GM06990 (cell line): ENCODE measurements around the gene PPP1CA.
A peak's percentile ranks its signal among the peaks of the same experiment; 100 is the strongest.

Experiments used
- DNase-seq: peaks from one replicate; pipeline ENCODE4 v3.0.0-alpha.2; 2011; ENCODE audit not compliant: insufficient read length; ENCODE audit errors: extremely low read depth
- H3K27me3 ChIP-seq: replicated peaks from 2 replicates; pipeline ENCODE4 v1.6.0; 2011; ENCODE audit warnings: low read length; ENCODE audit not compliant: control insufficient read depth, insufficient read depth
- H3K36me3 ChIP-seq: 2 replicates; pipeline ENCODE4 v1.5.1; 2011; ENCODE audit warnings: low read length; ENCODE audit not compliant: control insufficient read depth, insufficient read depth
- H3K4me3 ChIP-seq: replicated peaks from 2 replicates; pipeline ENCODE4 v1.5.1; 2011; ENCODE audit warnings: low read depth, mild to moderate bottlenecking, control low read depth, low read length
- TF ChIP-seq, protein P1 (sequence below): IDR thresholded peaks from 2 replicates; pipeline ENCODE4 v1.5.1; 2011; ENCODE audit warnings: low read length, control low read depth, mild to moderate bottlenecking, inconsistent platforms; ENCODE audit not compliant: insufficient read depth, poor library complexity, severe bottlenecking

PPP1CA gene

GRCh38 chr11:67392183-67392715 lies 9.4 kb downstream of the PPP1CA start:
- peak overlapping the region; percentile 98 for H3K4me3 ChIP-seq
- peaks cover 13% of the 10 kb centered on the region for H3K36me3 ChIP-seq
- TF ChIP-seq, protein P1, sequence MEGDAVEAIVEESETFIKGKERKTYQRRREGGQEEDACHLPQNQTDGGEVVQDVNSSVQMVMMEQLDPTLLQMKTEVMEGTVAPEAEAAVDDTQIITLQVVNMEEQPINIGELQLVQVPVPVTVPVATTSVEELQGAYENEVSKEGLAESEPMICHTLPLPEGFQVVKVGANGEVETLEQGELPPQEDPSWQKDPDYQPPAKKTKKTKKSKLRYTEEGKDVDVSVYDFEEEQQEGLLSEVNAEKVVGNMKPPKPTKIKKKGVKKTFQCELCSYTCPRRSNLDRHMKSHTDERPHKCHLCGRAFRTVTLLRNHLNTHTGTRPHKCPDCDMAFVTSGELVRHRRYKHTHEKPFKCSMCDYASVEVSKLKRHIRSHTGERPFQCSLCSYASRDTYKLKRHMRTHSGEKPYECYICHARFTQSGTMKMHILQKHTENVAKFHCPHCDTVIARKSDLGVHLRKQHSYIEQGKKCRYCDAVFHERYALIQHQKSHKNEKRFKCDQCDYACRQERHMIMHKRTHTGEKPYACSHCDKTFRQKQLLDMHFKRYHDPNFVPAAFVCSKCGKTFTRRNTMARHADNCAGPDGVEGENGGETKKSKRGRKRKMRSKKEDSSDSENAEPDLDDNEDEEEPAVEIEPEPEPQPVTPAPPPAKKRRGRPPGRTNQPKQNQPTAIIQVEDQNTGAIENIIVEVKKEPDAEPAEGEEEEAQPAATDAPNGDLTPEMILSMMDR: no peak
- DNase-seq: no peak
- H3K27me3 ChIP-seq: no peaks in the 10 kb centered on the region

DNA sequence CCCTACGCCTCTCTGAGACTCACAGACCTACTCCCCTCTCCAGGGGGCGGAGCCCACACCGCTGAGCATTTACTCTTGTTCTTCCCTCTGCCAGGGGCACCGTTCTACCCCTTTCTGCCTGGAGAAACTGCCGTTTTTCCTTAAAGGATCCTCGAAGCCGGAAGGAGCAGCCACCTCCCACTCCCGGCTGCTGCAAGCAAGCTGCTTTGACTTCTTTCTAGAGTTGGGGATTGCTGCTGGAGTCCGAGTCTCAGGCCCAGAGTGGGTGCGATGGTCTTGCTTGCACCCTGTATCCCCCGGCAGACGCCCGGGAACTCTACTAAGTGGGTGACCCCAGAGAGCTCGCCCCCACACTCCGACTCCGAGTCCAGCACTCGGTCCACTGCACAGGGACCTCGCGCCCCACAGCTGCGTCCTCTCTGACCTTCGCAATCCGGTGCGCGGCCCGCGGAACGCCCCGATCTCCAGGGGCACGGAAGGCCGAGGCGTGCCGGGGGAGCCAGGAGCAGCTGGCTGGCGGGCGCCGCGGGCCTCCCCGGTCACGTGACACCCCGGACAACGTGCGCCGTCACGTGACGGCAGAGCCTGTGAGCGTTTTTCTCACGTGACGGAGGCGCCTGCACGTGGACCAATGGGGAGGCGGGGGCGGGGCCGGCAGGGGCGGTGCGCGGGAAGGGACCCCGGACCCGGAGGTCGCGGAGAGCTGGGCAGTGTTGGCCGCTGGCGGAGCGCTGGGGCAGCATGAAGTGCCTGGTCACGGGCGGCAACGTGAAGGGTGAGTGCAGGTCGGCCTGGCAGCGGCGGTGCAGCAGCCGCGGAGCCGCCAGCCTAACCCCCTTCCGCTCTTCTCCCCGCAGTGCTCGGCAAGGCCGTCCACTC lies 10.1 kb downstream of the PPP1CA start, which contains the start of gene RAD9A:
RAD9A (plus strand) TSS at position 683 of the 879 bp plus-strand sequence; CDS start at position 742, 59 bp downstream.
- Histone ChIP-seq H3K36me3 (peaks cover 12% of the 10 kb centered on the region), H3K27me3 (no peaks in the 10 kb centered on the region), H3K4me3 (peak within 1 kb of the TSS; percentile 98)
- TF ChIP-seq, protein P1: no peak
- DNase-seq: peak; percentile 95

GRCh38 chr11:67390947-67391303 lies 10.7 kb downstream of the PPP1CA start:
- no peak for DNase-seq
- TF ChIP-seq, protein P1: no peak
- Histone ChIP-seq H3K27me3 (no peaks in the 10 kb centered on the region), H3K36me3 (peaks cover 9% of the 10 kb centered on the region), H3K4me3 (peak overlapping the region; percentile 98)

GRCh38 chr11:67389477-67389876 lies 12.2 kb downstream of the PPP1CA start:
- TF ChIP-seq, protein P1: peak; percentile 63
- Histone ChIP-seq H3K4me3 (no peak overlapping the region), H3K36me3 (peaks cover 2% of the 10 kb centered on the region; the same call in 1 of the 2 replicates), H3K27me3 (no peaks in the 10 kb centered on the region)
- no peak for DNase-seq

DNA sequence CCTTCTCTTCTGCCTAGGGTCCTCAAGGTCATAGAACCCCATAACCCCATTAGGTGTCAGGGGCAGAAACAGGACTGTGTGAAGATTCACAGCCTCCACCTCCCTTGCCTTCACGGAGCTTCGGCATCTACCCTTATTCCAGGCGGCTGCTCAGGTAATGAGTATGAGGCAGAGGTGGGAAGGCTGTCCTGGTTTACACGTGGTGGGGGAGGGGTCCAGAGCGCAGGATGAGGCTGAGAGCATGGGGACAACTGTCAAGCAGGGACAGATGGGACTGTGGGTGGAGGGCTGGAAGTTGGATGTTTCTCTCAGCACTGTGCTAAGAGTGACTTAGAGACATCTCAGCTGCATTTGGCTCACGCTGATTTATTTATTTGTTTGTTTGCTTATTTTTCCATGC lies 14.1 kb downstream of the PPP1CA start:
- no peak for DNase-seq
- H3K36me3 ChIP-seq: no peaks in the 10 kb centered on the region
- no peak overlapping the region for H3K4me3 ChIP-seq
- TF ChIP-seq, protein P1: no peak
- no peaks in the 10 kb centered on the region for H3K27me3 ChIP-seq
